PC-9 (cell line): ENCODE results near the gene ST8SIA1.

Source experiments
- CTCF ChIP-seq: fragments of 200-600 bp; sonication (generic); conservative IDR thresholded peaks from 2 replicates; pipeline ENCODE4 v1.6.1; 2017; ENCODE audit warnings: mixed run types, antibody characterized with exemption, mild to moderate bottlenecking, moderate library complexity
- EZH2 ChIP-seq: fragments of 200-600 bp; sonication (generic); IDR thresholded peaks from 2 replicates; pipeline ENCODE4 v1.8.0; 2017; ENCODE audit warnings: antibody characterized with exemption, low read depth

- TF ChIP-seq CTCF (no peak), EZH2 (no peak)
Measured at GRCh38 chr12:22286569-22286968, 47.9 kb downstream of the ST8SIA1 start.
